HCT116 (cell line): ENCODE data around the gene CBX4. TPM values are rescaled to one million over a fixed set of nuclear protein-coding genes. Genes with fewer than 3 reads are reported as not detected.

Experiments
- ATAC-seq: fragments of 200-7000 bp; cut with Tn5 transposase; 2 replicates; pipeline ENCODE4 v1.9.1; 2020; ENCODE audit warnings: mild to moderate bottlenecking, moderate library complexity
- BruUV-seq: library from RNA; stranded (reverse); fragments of 400-500 nt; replicated peaks from 2 replicates; lab custom pipeline; 2021; lab: Mats Ljungman, UMichigan
- CTCF ChIA-PET: fragments of 300-600 bp; sonication (Branson Sonifier 250); formaldehyde crosslinking; loops from one replicate; lab custom pipeline; 2021; ENCODE audit warnings: antibody characterized with exemption; lab: Charles Lee
- POLR2A ChIA-PET: fragments of 300-600, 350-600 bp; sonication (Branson Sonifier 250); formaldehyde crosslinking; loops from one replicate; lab custom pipeline; 2021; ENCODE audit warnings: antibody characterized with exemption; lab: Charles Lee
- RAD21 ChIA-PET, 2 experiments: fragments of 300-600 bp; sonication (Branson Sonifier 250); formaldehyde crosslinking; loops; one replicate each; lab custom pipeline; 2023; ENCODE audit warnings: low total read pairs in 2 of 2; ENCODE audit not compliant: uncharacterized antibody in 2 of 2, unreplicated experiment in 2 of 2, low non-redundant PET in 1 of 2; lab: Charles Lee
- DNase-seq: peaks from one replicate; pipeline ENCODE4 v3.0.0-alpha.2; 2010; ENCODE audit warnings: low read depth, low spot score
- H2AFZ ChIP-seq: fragments of 200-600 bp; shearing (Covaris generic), sonication (generic); 2 replicates; pipeline ENCODE4 v1.6.1; 2017; ENCODE audit warnings: low read depth, mixed run types, mixed read lengths, antibody characterized with exemption, low read length; ENCODE audit not compliant: poor library complexity, severe bottlenecking
- H3K27ac ChIP-seq: 2 replicates; pipeline ENCODE4 v1.5.1; 2012; ENCODE audit warnings: low read depth, low read length
- H3K27me3 ChIP-seq: fragments of 200-600 bp; sonication (generic); 2 replicates; pipeline ENCODE4 v1.6.1; 2016; ENCODE audit warnings: mixed run types, low read length, mixed read lengths; ENCODE audit not compliant: insufficient read depth
- H3K36me3 ChIP-seq, 2 experiments: fragments of 200-500 bp in 1 of 2; fragments of 200-600 bp in 1 of 2; sonication (Bioruptor generic) in 1 of 2; sonication (generic) in 1 of 2; 2 replicates each; pipeline versions ENCODE4 v1.5.1 to v1.6.1; 2014 to 2016; ENCODE audit warnings: low read length in 2 of 2, inconsistent platforms in 1 of 2, mixed read lengths in 1 of 2, mixed run types in 1 of 2; ENCODE audit not compliant: insufficient read depth in 2 of 2, control insufficient read depth in 1 of 2
- H3K4me1 ChIP-seq, 2 experiments: fragments of 200-600 bp in 1 of 2; sonication (generic) in 1 of 2; 2 replicates each; pipeline versions ENCODE4 v1.5.1 to v1.6.1; 2012 to 2017; ENCODE audit warnings: low read length in 2 of 2, inconsistent platforms in 1 of 2, mild to moderate bottlenecking in 1 of 2, mixed read lengths in 1 of 2, mixed run types in 1 of 2, moderate library complexity in 1 of 2; ENCODE audit not compliant: insufficient read depth in 2 of 2, control insufficient read depth in 1 of 2
- H3K4me2 ChIP-seq: fragments of 200-600 bp; sonication (generic); 2 replicates; pipeline ENCODE4 v1.6.1; 2017; ENCODE audit warnings: mixed run types, low read length, mixed read lengths
- H3K4me3 ChIP-seq, 2 experiments: fragments of 200-600 bp in 1 of 2; sonication (generic) in 1 of 2; replicated peaks in 1 of 2; 2 replicates each; pipeline ENCODE4 v1.5.1; 2011 to 2016; ENCODE audit warnings: low read length in 2 of 2, control low read depth in 1 of 2, low read depth in 1 of 2, mild to moderate bottlenecking in 1 of 2, mixed read lengths in 1 of 2, mixed run types in 1 of 2
- H3K79me2 ChIP-seq: fragments of 200-600 bp; sonication (generic); 2 replicates; pipeline ENCODE4 v1.6.1; 2017; ENCODE audit warnings: mild to moderate bottlenecking, mixed run types, low read length, moderate library complexity, mixed read lengths; ENCODE audit not compliant: insufficient read depth
- H3K9ac ChIP-seq: fragments of 200-600 bp; sonication (generic); 2 replicates; pipeline ENCODE4 v1.6.1; 2016; ENCODE audit warnings: low read length, mixed read lengths
- H3K9me2 ChIP-seq: fragments of 200-600 bp; sonication (generic), shearing (Covaris generic); 2 replicates; pipeline ENCODE4 v1.6.1; 2017; ENCODE audit warnings: mixed run types, mild to moderate bottlenecking, moderate library complexity; ENCODE audit not compliant: insufficient read depth
- H3K9me3 ChIP-seq, 2 experiments: fragments of 200-500 bp in 1 of 2; fragments of 200-600 bp in 1 of 2; sonication (Bioruptor generic) in 1 of 2; sonication (generic) in 1 of 2; 2 replicates each; pipeline ENCODE4 v1.6.1; 2014 to 2017; ENCODE audit warnings: low read length in 2 of 2, mixed read lengths in 2 of 2, inconsistent platforms in 1 of 2, low read depth in 1 of 2, mild to moderate bottlenecking in 1 of 2, mixed run types in 1 of 2, moderate library complexity in 1 of 2; ENCODE audit not compliant: control insufficient read depth in 1 of 2, insufficient read depth in 1 of 2
- H4K20me1 ChIP-seq: fragments of 200-600 bp; sonication (generic), shearing (Covaris generic); 2 replicates; pipeline ENCODE4 v1.6.1; 2017; ENCODE audit warnings: mixed run types, mild to moderate bottlenecking, moderate library complexity; ENCODE audit not compliant: insufficient read depth
- CTCF ChIP-seq, 3 experiments: fragments of 200-600 bp in 1 of 3; sonication (generic) in 1 of 3; IDR thresholded peaks in 2 of 3; conservative IDR thresholded peaks in 1 of 3; 2 replicates each; pipeline ENCODE4 v1.5.1; 2012 to 2017; ENCODE audit warnings: low read depth in 2 of 3, low read length in 2 of 3, antibody characterized with exemption in 1 of 3, borderline replicate concordance in 1 of 3, control low read depth in 1 of 3, mild to moderate bottlenecking in 1 of 3, mixed read lengths in 1 of 3, mixed run types in 1 of 3, moderate library complexity in 1 of 3; ENCODE audit not compliant: insufficient read depth in 1 of 3
- EZH2 ChIP-seq: fragments of 200-600 bp; sonication (generic); IDR thresholded peaks from 2 replicates; pipeline ENCODE4 v1.6.1; 2017; ENCODE audit warnings: antibody characterized with exemption, mixed run types
- EZH2phosphoT487 ChIP-seq: fragments of 200-600 bp; IDR thresholded peaks from 2 replicates; pipeline ENCODE4 v1.6.1; 2018; ENCODE audit warnings: antibody characterized with exemption, borderline replicate concordance
- POLR2A ChIP-seq: IDR thresholded peaks from 2 replicates; pipeline ENCODE4 v1.7.0; 2011; ENCODE audit warnings: borderline replicate concordance; ENCODE audit not compliant: insufficient read depth, insufficient read length; ENCODE audit errors: extremely low read depth
- TCF7L2 ChIP-seq: IDR thresholded peaks from 2 replicates; pipeline ENCODE4 v1.7.0; 2011; ENCODE audit warnings: borderline replicate concordance, inconsistent platforms; ENCODE audit not compliant: insufficient read depth, insufficient read length; ENCODE audit errors: extremely low read depth
- YY1 ChIP-seq: IDR thresholded peaks from 2 replicates; pipeline ENCODE4 v1.6.1; 2011; ENCODE audit warnings: low read length, low read depth, moderate library complexity, mild to moderate bottlenecking; ENCODE audit not compliant: insufficient replicate concordance; ENCODE audit errors: extremely low read depth
- intact Hi-C: fragments of 100-400 bp; cut with micrococcal nuclease; formaldehyde crosslinking; loops from 2 replicates; pipeline ENCODE4 v1.10.0; 2022
- total RNA-seq: library from RNA; stranded (reverse); gene quantifications from one replicate; pipeline ENCODE4 v1.2.1, GENCODE V29; 2021; ENCODE audit not compliant: unreplicated experiment

The CBX4 gene
- total RNA-seq, 1 experiment from 2014 or later: 60.9 TPM

- Histone ChIP-seq H2AFZ (no peak overlapping the region), H3K79me2 (no peaks in the 10 kb centered on the region), H3K4me3 (no peak overlapping the region), H3K36me3 (no peaks in the 10 kb centered on the region), H3K9ac (no peak overlapping the region), H3K9me2 (no peaks in the 10 kb centered on the region), H3K9me3 (no peaks in the 10 kb centered on the region), H4K20me1 (no peaks in the 10 kb centered on the region)
- ATAC-seq: no peak
- POLR2A ChIA-PET: interaction anchor here (2.0 kb wide), 1 partner anchor 16 kb away, joined by 7 read pairs; the partner anchor contains the start of gene CBX4
- no TSS peak for BruUV-seq
- RAD21 ChIA-PET: no interaction called here
- no peak for DNase-seq
- TF ChIP-seq TCF7L2 (no peak), EZH2phosphoT487 (no peak), CTCF (IDR thresholded peaks at IDR 0.05 in 2 of 3, conservative IDR thresholded peaks at IDR 0.05 in 1 of 3; ENCODE audit: borderline replicate concordance in 1 of 3, insufficient read depth in 1 of 3, low read depth in 2 of 3, low read length in 2 of 3) (no peak), POLR2A (no peak), EZH2 (no peak), YY1 (no peak)
- TF ChIP-seq, all 23 proteins: peak for 0
- intact Hi-C loops: no loop called here
- Histone ChIP-seq H3K27ac (no peak overlapping the region), H3K4me2 (no peak overlapping the region), H3K27me3 (no peaks in the 10 kb centered on the region), H3K4me1 (peaks cover 0 to 4% of the 10 kb centered on the region in 2 experiments; a peak in 1 of 4 replicates)
- CTCF ChIA-PET: interaction anchor here (1.3 to 1.9 kb wide), 3 partner anchors 11 to 14 kb away, joined by 7 to 8 read pairs (median 7); no protein-coding TSS in a partner anchor
Measured at GRCh38 chr17:79822583-79823124, 16.6 kb downstream of the CBX4 start.
